DMS153 treated with DMSO at 0.1 percent for 48 hours (cell line): Measurements from ENCODE around the gene ADGRG2.

Experiments used
- DNase-seq: peaks from one replicate; lab custom pipeline; 2025; ENCODE audit not compliant: unreplicated experiment; lab: John Stamatoyannopoulos, UW

The ADGRG2 gene

GRCh38 chrX:18956303-18957032 is 165.8 kb downstream of the ADGRG2 start:
- DNase-seq: no peak

DNA sequence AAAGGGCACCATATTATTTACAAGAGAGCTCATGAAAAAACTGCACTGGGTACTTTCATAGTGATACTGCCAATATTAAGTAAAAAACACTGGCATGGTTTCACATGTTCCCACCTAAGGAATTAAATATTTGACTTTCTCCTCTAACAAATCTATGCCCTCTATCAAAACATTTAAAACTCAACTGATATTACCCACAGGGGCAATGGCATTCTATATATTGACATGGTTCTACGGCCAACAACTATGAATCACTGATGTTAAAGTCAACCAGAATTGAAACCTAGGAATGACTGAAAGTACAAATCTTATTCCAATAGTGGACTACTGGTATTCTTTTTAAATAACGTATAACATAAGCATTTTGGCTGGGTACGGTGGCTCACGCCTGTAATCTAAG is 166.6 kb downstream of the ADGRG2 start:
- no peak for DNase-seq

DNA sequence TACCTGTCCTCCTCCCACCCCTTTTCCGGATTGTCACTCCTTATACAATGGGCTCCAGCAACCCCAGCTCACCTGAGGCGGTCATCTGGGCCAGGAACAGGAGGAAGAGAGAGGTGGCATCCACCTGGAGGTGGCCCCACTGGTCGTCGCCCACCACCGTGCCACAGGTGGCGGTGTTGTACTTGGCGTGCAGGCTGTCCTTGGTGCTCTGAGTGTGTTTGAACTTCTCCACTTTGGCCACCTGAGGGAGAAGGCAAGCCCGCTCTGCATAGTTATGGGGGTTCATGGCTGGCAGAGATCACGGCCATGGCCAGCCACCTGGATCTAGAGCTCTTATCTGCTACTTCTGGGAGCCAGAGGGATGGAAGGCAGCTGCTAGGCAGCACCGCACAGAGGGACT is 171.2 kb downstream of the ADGRG2 start:
- no peak for DNase-seq

- no peak for DNase-seq
Measured at GRCh38 chrX:18949944-18950301, 172.3 kb downstream of the ADGRG2 start.

DNA sequence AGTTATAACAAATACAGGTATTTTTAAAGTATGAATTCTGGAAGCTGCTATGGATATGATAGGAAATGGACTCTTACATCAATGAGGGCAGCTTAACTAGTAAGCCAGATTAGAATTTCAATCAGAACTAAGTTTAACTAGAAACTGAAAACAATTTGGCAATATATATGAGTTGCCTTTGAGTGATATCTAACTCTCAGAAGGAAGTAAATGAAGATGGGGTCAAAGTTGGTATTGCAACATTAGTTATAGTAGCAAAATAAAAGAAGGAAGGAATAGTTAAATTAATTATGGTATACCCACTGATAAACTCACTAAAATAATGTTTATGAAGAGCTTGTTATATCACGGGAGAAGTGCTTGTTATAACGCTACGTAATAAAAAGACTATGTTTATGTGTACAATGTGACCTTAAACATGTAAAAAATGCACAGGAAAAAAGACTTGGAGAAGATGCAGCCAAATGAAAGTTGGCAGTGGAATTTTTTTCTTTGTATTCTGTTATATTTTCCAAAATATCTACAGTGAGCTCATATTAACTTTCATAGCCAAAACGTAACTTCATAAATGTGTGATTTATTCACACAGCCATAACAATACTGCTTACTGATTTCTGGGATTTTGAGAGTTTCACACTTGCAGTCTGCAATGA is 172.9 kb downstream of the ADGRG2 start:
- DNase-seq: no peak

DNA sequence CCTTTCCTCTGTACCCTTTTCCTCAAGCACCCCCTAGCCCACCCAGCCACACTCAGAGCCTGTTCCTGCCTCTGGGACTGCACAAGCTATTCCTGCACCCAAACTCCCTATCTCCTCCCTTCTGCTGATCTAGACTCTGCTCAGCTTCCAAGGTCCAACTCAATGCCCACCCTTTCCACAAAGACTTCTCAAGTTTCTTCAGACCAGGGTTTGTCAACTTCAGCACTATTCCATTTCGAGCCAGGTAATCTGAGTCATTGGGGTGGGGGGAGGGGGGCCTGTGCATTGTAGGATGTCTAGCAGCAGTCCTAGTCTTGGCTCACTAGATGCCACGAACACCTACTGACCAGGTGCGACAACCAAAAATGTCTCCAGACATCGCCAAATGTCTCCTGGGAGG is 175.7 kb downstream of the ADGRG2 start:
- DNase-seq: no peak

GRCh38 chrX:18946157-18946556 is 176.1 kb downstream of the ADGRG2 start:
- DNase-seq: no peak

GRCh38 chrX:18945483-18945882 is 176.8 kb downstream of the ADGRG2 start:
- DNase-seq: no peak

DNA sequence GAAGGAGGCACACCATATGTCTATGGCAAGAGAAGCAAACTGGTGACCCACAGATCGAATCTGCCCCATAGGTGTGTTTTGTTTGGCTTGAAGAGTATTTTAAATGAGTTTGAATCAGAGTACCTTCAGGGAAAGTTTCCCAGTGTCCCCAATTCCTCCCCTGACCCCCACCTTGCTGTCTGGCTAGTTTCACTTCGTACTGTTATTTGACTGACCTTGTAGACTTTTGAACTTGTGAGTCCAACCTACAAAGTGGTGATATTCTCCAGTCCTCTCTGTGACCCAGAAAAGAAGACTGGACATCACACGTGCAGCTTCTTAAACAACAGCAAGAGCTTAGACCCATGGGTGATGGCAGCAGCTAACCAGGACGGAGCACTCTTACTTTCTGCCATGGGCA is 177.8 kb downstream of the ADGRG2 start:
- DNase-seq: no peak

DNA sequence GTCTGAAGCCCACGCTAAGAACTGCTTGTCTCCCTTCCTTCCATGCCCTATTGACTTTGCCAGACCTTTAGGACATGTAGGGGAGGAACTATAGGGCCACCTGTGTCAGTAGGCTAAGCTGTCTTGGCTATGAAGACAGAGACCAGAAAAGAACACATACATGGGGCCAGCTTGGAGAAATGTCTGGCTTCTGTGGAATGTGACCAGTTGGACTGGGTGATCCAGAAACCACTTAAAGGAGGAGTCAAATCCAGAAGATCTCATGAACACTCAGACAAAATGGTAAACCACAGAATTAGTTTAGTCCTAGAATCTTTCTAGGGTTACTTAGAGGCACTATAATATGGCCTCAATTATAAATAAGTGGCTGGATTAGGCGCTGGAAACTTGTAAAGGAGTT is 180.4 kb downstream of the ADGRG2 start:
- no peak for DNase-seq
